ENCODE data around the gene FHOD3. TPM values are rescaled to one million over a fixed set of nuclear protein-coding genes. Genes with fewer than 3 reads are reported as not detected.

Gene FHOD3
- total RNA-seq, 1 experiment from 2014 or later, result 22.7 TPM

GRCh38 chr18:36314098-36314497 lies 16.6 kb downstream of the FHOD3 start:
- BruUV-seq (replicated peaks), result no TSS peak
- POLR2A ChIA-PET, result no interaction called here
- ATAC-seq, result no peak
- TF ChIP-seq POLR2AphosphoS5 (IDR thresholded peaks at IDR 0.05; ENCODE audit: low read depth, low read length) (no peak), TCF7L2 (IDR thresholded peaks at IDR 0.05; ENCODE audit: low read depth, low read length) (no peak), REST (IDR thresholded peaks at IDR 0.05; ENCODE audit: insufficient read depth in 1 of 2, low read depth in 2 of 2, low read length in 1 of 2) (no peak), CTCF (IDR thresholded peaks at IDR 0.05) (no peak), SIN3A (IDR thresholded peaks at IDR 0.05; ENCODE audit: borderline replicate concordance, insufficient read depth, low read depth, low read length) (no peak)
- intact Hi-C loops (cut with micrococcal nuclease; ENCODE audit: unreplicated experiment) (no loop called here), in situ Hi-C loops (cut with HindIII; ENCODE audit: low pct_unique_long_range_greater_than_20kb, low sequenced_read_pairs) (no loop called here)
- Histone ChIP-seq H3K27me3 (ENCODE audit: control insufficient read depth, insufficient read depth, low read length) (no peaks in the 10 kb centered on the region), H3K4me3 (ENCODE audit: low read depth in 2 of 2, low read length in 2 of 2) (no peak overlapping the region), H3K4me1 (ENCODE audit: control insufficient read depth, insufficient read depth, low read length) (peaks cover 55% of the 10 kb centered on the region), H3K27ac (ENCODE audit: low read length) (peak overlapping the region; percentile 69), H3K36me3 (ENCODE audit: control insufficient read depth, insufficient read depth, low read length) (no peaks in the 10 kb centered on the region), H3K9me3 (ENCODE audit: control insufficient read depth, insufficient read depth, low read depth, low read length) (no peaks in the 10 kb centered on the region)
- CTCF ChIA-PET, result no interaction called here
- no peak for DNase-seq (ENCODE audit: low read depth, low spot score)

- POLR2A ChIA-PET, result no interaction called here
- in situ Hi-C loops (cut with HindIII; ENCODE audit: low pct_unique_long_range_greater_than_20kb, low sequenced_read_pairs), result no loop called here
Measured at GRCh38 chr18:36314754-36315153, 17.2 kb downstream of the FHOD3 start.

More at GRCh38 chr18:36314754-36315153, 17.2 kb downstream of the FHOD3 start:
- ATAC-seq (peak; percentile 77), DNase-seq (ENCODE audit: low read depth, low spot score) (no peak)
- H3K4me1 ChIP-seq (ENCODE audit: control insufficient read depth, insufficient read depth, low read length), result peaks cover 52% of the 10 kb centered on the region
- no TSS peak for BruUV-seq (replicated peaks)
- TF ChIP-seq REST (IDR thresholded peaks at IDR 0.05; ENCODE audit: insufficient read depth in 1 of 2, low read depth in 2 of 2, low read length in 1 of 2) (no peak), TCF7L2 (IDR thresholded peaks at IDR 0.05; ENCODE audit: low read depth, low read length) (no peak), SIN3A (IDR thresholded peaks at IDR 0.05; ENCODE audit: borderline replicate concordance, insufficient read depth, low read depth, low read length) (no peak), CTCF (IDR thresholded peaks at IDR 0.05) (no peak), POLR2AphosphoS5 (IDR thresholded peaks at IDR 0.05; ENCODE audit: low read depth, low read length) (no peak)
- intact Hi-C loops (cut with micrococcal nuclease; ENCODE audit: unreplicated experiment), result no loop called here
- H3K36me3 ChIP-seq (ENCODE audit: control insufficient read depth, insufficient read depth, low read length), result no peaks in the 10 kb centered on the region
- no peak overlapping the region for H3K4me3 ChIP-seq (ENCODE audit: low read depth in 2 of 2, low read length in 2 of 2)
- H3K27ac ChIP-seq (ENCODE audit: low read length), result peak overlapping the region; percentile 69
- CTCF ChIA-PET, result interaction anchor here (0.7 kb wide), 1 partner anchor 198 kb away, joined by 12 read pairs; no protein-coding TSS in a partner anchor
- H3K9me3 ChIP-seq (ENCODE audit: control insufficient read depth, insufficient read depth, low read depth, low read length), result no peaks in the 10 kb centered on the region
- H3K27me3 ChIP-seq (ENCODE audit: control insufficient read depth, insufficient read depth, low read length), result no peaks in the 10 kb centered on the region

Data from Panc1 (cell line).